ENCODE measurements around the gene NTMT1. TPM values are rescaled to one million over a fixed set of nuclear protein-coding genes. Genes with fewer than 3 reads are reported as not detected.
"Not testable (repeated sequence)": the region's sequence is repeated elsewhere in the genome, so short reads cannot be mapped to it uniquely, and the experiment has no call there.

Gene NTMT1
- polyA plus RNA-seq (2013, experiment 1 of 2; ENCODE audit: insufficient read length) = 81.2 TPM
- polyA plus RNA-seq (2013, experiment 2 of 2; ENCODE audit: insufficient read length) = 71.4 TPM

GRCh38 chr9:129626079-129626624, at the start of gene NTMT1:
NTMT1 (plus strand) TSS chr9:129626163; CDS start chr9:129632704, 6,541 bp downstream.
- DNase-seq = peak; percentile 87

- peak; percentile 88 for DNase-seq
Observed at GRCh38 chr9:129576546-129577543, 49.1 kb upstream of the NTMT1 start.

GRCh38 chr9:129579294-129579693, 46.7 kb upstream of the NTMT1 start:
- DNase-seq = no peak

- no peak for DNase-seq
Observed at GRCh38 chr9:129580211-129580915, 45.6 kb upstream of the NTMT1 start.

GRCh38 chr9:129581505-129582189, 44.3 kb upstream of the NTMT1 start:
- DNase-seq = no peak

GRCh38 chr9:129582855-129583254, 43.1 kb upstream of the NTMT1 start:
- no peak for DNase-seq

- peak; percentile 38 for DNase-seq
Observed at GRCh38 chr9:129583308-129584038, 42.5 kb upstream of the NTMT1 start.

GRCh38 chr9:129584136-129584535, 41.8 kb upstream of the NTMT1 start:
- peak; percentile 89 for DNase-seq

- DNase-seq = no peak
Observed at GRCh38 chr9:129585352-129585751, 40.6 kb upstream of the NTMT1 start.

- DNase-seq = no peak
Observed at GRCh38 chr9:129586245-129586644, 39.7 kb upstream of the NTMT1 start.

- peak; percentile 39 for DNase-seq
Observed at GRCh38 chr9:129586685-129587084, 39.3 kb upstream of the NTMT1 start.

- peak; percentile 18 for DNase-seq
Observed at GRCh38 chr9:129587487-129588262, 38.3 kb upstream of the NTMT1 start.

GRCh38 chr9:129590466-129590865, 35.5 kb upstream of the NTMT1 start:
- no peak for DNase-seq

- DNase-seq = no peak
Observed at GRCh38 chr9:129591916-129592315, 34.0 kb upstream of the NTMT1 start.

- not testable (repeated sequence) for DNase-seq
Observed at GRCh38 chr9:129592790-129593189, 33.2 kb upstream of the NTMT1 start.

- no peak for DNase-seq
Observed at GRCh38 chr9:129594632-129595031, 31.3 kb upstream of the NTMT1 start.

GRCh38 chr9:129595311-129595741, 30.6 kb upstream of the NTMT1 start:
- peak; percentile 45 for DNase-seq

GRCh38 chr9:129595903-129596540, 29.9 kb upstream of the NTMT1 start:
- no peak for DNase-seq

- DNase-seq = peak; percentile 79
Observed at GRCh38 chr9:129596541-129597331, 29.2 kb upstream of the NTMT1 start.
